ENCODE data around the gene POLK.

DNA sequence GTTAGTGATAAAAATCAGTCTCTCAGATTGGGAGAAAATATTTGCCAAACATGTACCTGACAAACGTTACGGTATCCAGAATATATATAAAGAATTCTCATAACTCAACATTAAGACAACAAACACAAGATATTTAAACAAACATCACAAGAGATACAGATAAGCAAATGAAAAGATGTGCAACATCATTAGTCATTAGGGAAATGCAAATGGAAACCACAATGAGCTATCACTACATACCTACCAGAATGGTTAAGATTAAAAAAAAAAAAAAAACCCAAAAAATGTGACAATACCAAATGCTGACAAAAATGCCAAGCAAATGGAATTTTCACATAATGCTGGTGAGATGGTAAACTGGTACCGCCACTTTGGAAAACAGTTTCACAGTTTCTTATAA lies 15.7 kb upstream of the POLK start:
- TF ChIP-seq, protein P1, sequence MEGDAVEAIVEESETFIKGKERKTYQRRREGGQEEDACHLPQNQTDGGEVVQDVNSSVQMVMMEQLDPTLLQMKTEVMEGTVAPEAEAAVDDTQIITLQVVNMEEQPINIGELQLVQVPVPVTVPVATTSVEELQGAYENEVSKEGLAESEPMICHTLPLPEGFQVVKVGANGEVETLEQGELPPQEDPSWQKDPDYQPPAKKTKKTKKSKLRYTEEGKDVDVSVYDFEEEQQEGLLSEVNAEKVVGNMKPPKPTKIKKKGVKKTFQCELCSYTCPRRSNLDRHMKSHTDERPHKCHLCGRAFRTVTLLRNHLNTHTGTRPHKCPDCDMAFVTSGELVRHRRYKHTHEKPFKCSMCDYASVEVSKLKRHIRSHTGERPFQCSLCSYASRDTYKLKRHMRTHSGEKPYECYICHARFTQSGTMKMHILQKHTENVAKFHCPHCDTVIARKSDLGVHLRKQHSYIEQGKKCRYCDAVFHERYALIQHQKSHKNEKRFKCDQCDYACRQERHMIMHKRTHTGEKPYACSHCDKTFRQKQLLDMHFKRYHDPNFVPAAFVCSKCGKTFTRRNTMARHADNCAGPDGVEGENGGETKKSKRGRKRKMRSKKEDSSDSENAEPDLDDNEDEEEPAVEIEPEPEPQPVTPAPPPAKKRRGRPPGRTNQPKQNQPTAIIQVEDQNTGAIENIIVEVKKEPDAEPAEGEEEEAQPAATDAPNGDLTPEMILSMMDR (conservative IDR thresholded peaks at IDR 0.05; ENCODE audit: low read length), result no peak
- no peak for TF ChIP-seq EZH2phosphoT487 (IDR thresholded peaks at IDR 0.05; ENCODE audit: borderline replicate concordance)
